Gastrocnemius medialis (tissue), 4 donors: ENCODE results near the gene ATP1B1.

Experiments
- CTCF ChIP-seq, 5 experiments: fragments of 450-650 bp in 3 of 5; fragments of 200-600 bp in 2 of 5; sonication (generic) in 2 of 5; IDR thresholded peaks in 4 of 5; conservative IDR thresholded peaks in 1 of 5; 1 replicate in 4 of 5; 2 replicates in 1 of 5; pipeline ENCODE4 v1.5.1; 2016 to 2019; ENCODE audit warnings: antibody characterized with exemption in 5 of 5, mild to moderate bottlenecking in 3 of 5, moderate library complexity in 3 of 5
- POLR2A ChIP-seq, 2 donors: fragments of 450-650 bp; IDR thresholded peaks; one replicate each; pipeline ENCODE4 v1.6.1; 2017; ENCODE audit warnings: antibody characterized with exemption in 2 of 2, mild to moderate bottlenecking in 2 of 2, moderate library complexity in 2 of 2

DNA sequence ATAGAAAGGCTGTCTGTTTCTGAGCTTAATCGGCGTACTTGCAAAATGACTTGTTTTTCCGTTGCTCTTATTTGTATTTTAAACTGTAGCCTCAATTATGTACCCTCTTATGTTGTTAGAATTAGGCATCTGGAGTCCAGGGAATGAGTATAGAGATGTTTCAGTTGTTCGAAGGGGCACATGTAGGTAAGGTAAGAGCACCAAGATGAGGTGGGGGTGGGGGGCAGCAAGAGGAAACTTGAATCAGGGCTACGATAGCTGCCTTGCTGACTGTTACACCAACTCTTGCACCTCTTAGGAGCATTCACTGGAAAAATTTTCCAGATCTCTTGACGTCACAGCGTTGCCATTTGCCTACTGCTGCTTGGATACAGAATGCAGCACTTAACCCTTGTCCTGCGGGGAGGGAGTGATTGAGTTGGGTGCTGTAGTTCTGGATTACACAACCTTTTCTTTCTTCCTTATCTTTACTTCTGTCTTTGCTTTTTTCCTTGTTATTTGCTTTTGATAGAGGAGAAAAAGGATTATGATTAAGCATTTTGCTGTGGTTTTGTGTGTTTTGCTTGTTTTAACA is 3.2 kb downstream of the ATP1B1 start:
- no peak for TF ChIP-seq CTCF (IDR thresholded peaks at IDR 0.05 in 4 of 5, conservative IDR thresholded peaks at IDR 0.05 in 1 of 5)
- TF ChIP-seq POLR2A (IDR thresholded peaks at IDR 0.05) = peak; percentile 39 to 78
